Nephron progenitor cell (in vitro differentiated cells): Measurements from ENCODE around the gene ZFHX2.

Experiments used
- DNase-seq: peaks from one replicate; pipeline ENCODE4 v3.0.0; 2021
- H3K27ac Mint-ChIP-seq: 2 replicates; pipeline ENCODE4 v1.8.0; 2021; ENCODE audit warnings: mild to moderate bottlenecking, moderate library complexity, mixed read lengths
- H3K27me3 Mint-ChIP-seq: 2 replicates; pipeline ENCODE4 v1.8.0; 2021; ENCODE audit warnings: mild to moderate bottlenecking, low read depth, mixed read lengths; ENCODE audit not compliant: poor library complexity
- H3K36me3 Mint-ChIP-seq: 2 replicates; pipeline ENCODE4 v1.8.0; 2021; ENCODE audit warnings: low read depth, mixed read lengths
- H3K4me1 Mint-ChIP-seq: 2 replicates; pipeline ENCODE4 v1.8.0; 2021; ENCODE audit warnings: mixed read lengths
- H3K4me3 Mint-ChIP-seq: 2 replicates; pipeline ENCODE4 v1.8.0; 2021; ENCODE audit warnings: mild to moderate bottlenecking, moderate library complexity, mixed read lengths
- H3K9me3 Mint-ChIP-seq: 2 replicates; pipeline ENCODE4 v1.8.0; 2021; ENCODE audit warnings: mild to moderate bottlenecking, moderate library complexity, mixed read lengths
- CTCF ChIP-seq: fragments of 200-600 bp; sonication (generic); IDR thresholded peaks from 2 replicates; pipeline ENCODE4 v1.5.0; 2021; ENCODE audit warnings: antibody characterized with exemption

Gene ZFHX2

GRCh38 chr14:23517650-23518326 is 33.8 kb downstream of the ZFHX2 start:
- H3K4me1 Mint-ChIP-seq = peaks cover 35% of the 10 kb centered on the region
- H3K4me3 Mint-ChIP-seq = no peak overlapping the region
- peaks cover 5% of the 10 kb centered on the region for H3K36me3 Mint-ChIP-seq
- no peak overlapping the region for H3K27ac Mint-ChIP-seq
- H3K9me3 Mint-ChIP-seq = no peaks in the 10 kb centered on the region
- DNase-seq = no peak
- TF ChIP-seq CTCF = no peak
- H3K27me3 Mint-ChIP-seq = peaks cover 13% of the 10 kb centered on the region

- TF ChIP-seq CTCF = no peak
- no peaks in the 10 kb centered on the region for H3K9me3 Mint-ChIP-seq
- H3K27me3 Mint-ChIP-seq = peaks cover 9% of the 10 kb centered on the region
- no peak overlapping the region for H3K27ac Mint-ChIP-seq
- no peak overlapping the region for H3K4me3 Mint-ChIP-seq
- DNase-seq = no peak
- peaks cover 5% of the 10 kb centered on the region for H3K36me3 Mint-ChIP-seq
- H3K4me1 Mint-ChIP-seq = peaks cover 36% of the 10 kb centered on the region
These were observed 37.0 kb downstream of the ZFHX2 start for GRCh38 chr14:23514644-23514957.

GRCh38 chr14:23513818-23514643 is 37.5 kb downstream of the ZFHX2 start:
- TF ChIP-seq CTCF = no peak
- Mint-ChIP-seq H3K27ac (no peak overlapping the region), H3K4me3 (no peak overlapping the region), H3K36me3 (peaks cover 5% of the 10 kb centered on the region), H3K9me3 (no peaks in the 10 kb centered on the region), H3K27me3 (peaks cover 9% of the 10 kb centered on the region), H3K4me1 (peaks cover 30% of the 10 kb centered on the region)
- DNase-seq = no peak

GRCh38 chr14:23513005-23513817 is 38.4 kb downstream of the ZFHX2 start:
- peaks cover 5% of the 10 kb centered on the region for H3K36me3 Mint-ChIP-seq
- H3K9me3 Mint-ChIP-seq = no peaks in the 10 kb centered on the region
- no peak for DNase-seq
- no peak for TF ChIP-seq CTCF
- no peak overlapping the region for H3K4me3 Mint-ChIP-seq
- no peak overlapping the region for H3K27ac Mint-ChIP-seq
- peaks cover 9% of the 10 kb centered on the region for H3K27me3 Mint-ChIP-seq
- H3K4me1 Mint-ChIP-seq = peaks cover 22% of the 10 kb centered on the region

GRCh38 chr14:23512156-23512555 is 39.4 kb downstream of the ZFHX2 start:
- Mint-ChIP-seq H3K4me1 (peaks cover 12% of the 10 kb centered on the region), H3K9me3 (no peaks in the 10 kb centered on the region), H3K27ac (no peak overlapping the region), H3K27me3 (peaks cover 9% of the 10 kb centered on the region), H3K36me3 (peaks cover 5% of the 10 kb centered on the region), H3K4me3 (no peak overlapping the region)
- TF ChIP-seq CTCF = no peak
- no peak for DNase-seq
